ENCODE data around the gene HCRTR2.

HCRTR2 gene

GRCh38 chr6:55184782-55185530 is 10.6 kb downstream of the HCRTR2 start:
- Histone ChIP-seq H3K4me1 (ENCODE audit: insufficient read depth, insufficient read length) (no peaks in the 10 kb centered on the region), H3K9me3 (ENCODE audit: insufficient read depth, low read length) (no peaks in the 10 kb centered on the region), H3K27me3 (ENCODE audit: insufficient read depth, insufficient read length) (no peaks in the 10 kb centered on the region), H3K9ac (ENCODE audit: insufficient read length, low read depth) (no peak overlapping the region), H3K36me3 (ENCODE audit: insufficient read depth, insufficient read length, low read length) (no peaks in the 10 kb centered on the region), H3K4me3 (ENCODE audit: insufficient read length, low read depth) (no peak overlapping the region)
- DNase-seq (ENCODE audit: low read depth, low spot score) = no peak
- TF ChIP-seq YY1 (IDR thresholded peaks at IDR 0.05; ENCODE audit: insufficient read depth, insufficient read length) = no peak
- TF ChIP-seq SUZ12 (IDR thresholded peaks at IDR 0.05; ENCODE audit: extremely low read depth, insufficient read depth, insufficient read length) = no peak
- no peak for TF ChIP-seq ZNF274 (IDR thresholded peaks at IDR 0.05; ENCODE audit: low read depth, low read length)

DNA sequence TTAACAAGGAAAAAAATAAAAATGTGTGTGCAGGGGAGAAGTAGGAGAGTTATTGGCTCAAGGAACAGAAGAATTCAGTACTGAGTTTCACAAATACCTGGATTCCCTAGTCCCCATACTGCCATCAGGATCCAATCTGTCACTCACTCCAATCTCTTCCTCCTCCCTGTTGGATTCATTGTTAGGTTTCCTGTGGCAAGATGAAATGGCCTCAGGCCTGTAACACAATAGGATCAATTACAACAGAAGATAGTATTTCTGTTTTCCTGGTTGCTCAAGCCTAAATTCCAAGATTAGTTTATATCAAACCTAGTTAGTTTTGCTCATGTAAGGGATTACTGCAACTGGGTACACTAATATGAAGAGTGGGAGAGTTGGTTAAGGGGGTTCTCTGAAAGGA is 24.4 kb downstream of the HCRTR2 start:
- Histone ChIP-seq H3K4me1 (ENCODE audit: insufficient read depth, insufficient read length) (no peaks in the 10 kb centered on the region), H3K4me3 (ENCODE audit: insufficient read length, low read depth) (no peak overlapping the region), H3K9me3 (ENCODE audit: insufficient read depth, low read length) (no peaks in the 10 kb centered on the region), H3K36me3 (ENCODE audit: insufficient read depth, insufficient read length, low read length) (no peaks in the 10 kb centered on the region), H3K9ac (ENCODE audit: insufficient read length, low read depth) (no peak overlapping the region), H3K27me3 (ENCODE audit: insufficient read depth, insufficient read length) (no peaks in the 10 kb centered on the region)
- no peak for DNase-seq (ENCODE audit: low read depth, low spot score)
- TF ChIP-seq SUZ12 (IDR thresholded peaks at IDR 0.05; ENCODE audit: extremely low read depth, insufficient read depth, insufficient read length) (no peak), YY1 (IDR thresholded peaks at IDR 0.05; ENCODE audit: insufficient read depth, insufficient read length) (no peak), ZNF274 (IDR thresholded peaks at IDR 0.05; ENCODE audit: low read depth, low read length) (no peak)

DNA sequence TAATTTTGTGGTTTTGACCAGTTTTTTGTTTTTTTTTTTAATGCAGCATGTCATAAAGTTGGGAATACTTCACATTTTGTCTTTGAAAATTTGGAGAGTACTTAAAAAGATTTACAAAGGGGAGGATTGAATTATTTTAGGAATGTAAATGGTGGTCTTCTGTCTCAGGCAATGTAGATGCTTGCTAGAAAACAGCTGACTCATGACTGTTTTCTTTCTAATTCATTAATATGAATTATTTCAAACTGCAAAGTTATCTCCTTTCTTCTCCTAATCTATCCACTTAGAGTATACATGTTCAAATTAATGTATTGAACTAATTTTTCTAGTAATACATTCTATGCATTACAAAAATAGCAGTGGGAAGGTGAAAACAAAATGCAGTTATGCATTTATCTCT is 24.9 kb downstream of the HCRTR2 start:
- Histone ChIP-seq H3K27me3 (ENCODE audit: insufficient read depth, insufficient read length) (no peaks in the 10 kb centered on the region), H3K9ac (ENCODE audit: insufficient read length, low read depth) (no peak overlapping the region), H3K9me3 (ENCODE audit: insufficient read depth, low read length) (no peaks in the 10 kb centered on the region), H3K4me1 (ENCODE audit: insufficient read depth, insufficient read length) (no peaks in the 10 kb centered on the region), H3K36me3 (ENCODE audit: insufficient read depth, insufficient read length, low read length) (no peaks in the 10 kb centered on the region), H3K4me3 (ENCODE audit: insufficient read length, low read depth) (no peak overlapping the region)
- TF ChIP-seq ZNF274 (IDR thresholded peaks at IDR 0.05; ENCODE audit: low read depth, low read length) = no peak
- TF ChIP-seq YY1 (IDR thresholded peaks at IDR 0.05; ENCODE audit: insufficient read depth, insufficient read length) = no peak
- TF ChIP-seq SUZ12 (IDR thresholded peaks at IDR 0.05; ENCODE audit: extremely low read depth, insufficient read depth, insufficient read length) = no peak
- DNase-seq (ENCODE audit: low read depth, low spot score) = no peak

GRCh38 chr6:55208478-55209458 is 34.5 kb downstream of the HCRTR2 start:
- Histone ChIP-seq H3K9me3 (ENCODE audit: insufficient read depth, low read length) (no peaks in the 10 kb centered on the region), H3K9ac (ENCODE audit: insufficient read length, low read depth) (no peak overlapping the region), H3K36me3 (ENCODE audit: insufficient read depth, insufficient read length, low read length) (no peaks in the 10 kb centered on the region), H3K4me1 (ENCODE audit: insufficient read depth, insufficient read length) (no peaks in the 10 kb centered on the region), H3K27me3 (ENCODE audit: insufficient read depth, insufficient read length) (no peaks in the 10 kb centered on the region), H3K4me3 (ENCODE audit: insufficient read length, low read depth) (no peak overlapping the region)
- DNase-seq (ENCODE audit: low read depth, low spot score) = no peak
- TF ChIP-seq ZNF274 (IDR thresholded peaks at IDR 0.05; ENCODE audit: low read depth, low read length) = no peak
- TF ChIP-seq SUZ12 (IDR thresholded peaks at IDR 0.05; ENCODE audit: extremely low read depth, insufficient read depth, insufficient read length) = no peak
- no peak for TF ChIP-seq YY1 (IDR thresholded peaks at IDR 0.05; ENCODE audit: insufficient read depth, insufficient read length)

GRCh38 chr6:55210952-55211351 is 36.6 kb downstream of the HCRTR2 start:
- no peaks in the 10 kb centered on the region for H3K4me1 ChIP-seq (ENCODE audit: insufficient read depth, insufficient read length)
- H3K4me3 ChIP-seq (ENCODE audit: insufficient read length, low read depth) = no peak overlapping the region
- H3K9ac ChIP-seq (ENCODE audit: insufficient read length, low read depth) = no peak overlapping the region
- H3K36me3 ChIP-seq (ENCODE audit: insufficient read depth, insufficient read length, low read length) = no peaks in the 10 kb centered on the region
- H3K9me3 ChIP-seq (ENCODE audit: insufficient read depth, low read length) = no peaks in the 10 kb centered on the region; the same call in 1 of the 2 replicates
- no peaks in the 10 kb centered on the region for H3K27me3 ChIP-seq (ENCODE audit: insufficient read depth, insufficient read length)
- no peak for DNase-seq (ENCODE audit: low read depth, low spot score)
- no peak for TF ChIP-seq SUZ12 (IDR thresholded peaks at IDR 0.05; ENCODE audit: extremely low read depth, insufficient read depth, insufficient read length)
- TF ChIP-seq ZNF274 (IDR thresholded peaks at IDR 0.05; ENCODE audit: low read depth, low read length) = no peak
- no peak for TF ChIP-seq YY1 (IDR thresholded peaks at IDR 0.05; ENCODE audit: insufficient read depth, insufficient read length)

- TF ChIP-seq ZNF274 (IDR thresholded peaks at IDR 0.05; ENCODE audit: low read depth, low read length) = no peak
- TF ChIP-seq SUZ12 (IDR thresholded peaks at IDR 0.05; ENCODE audit: extremely low read depth, insufficient read depth, insufficient read length) = no peak
- TF ChIP-seq YY1 (IDR thresholded peaks at IDR 0.05; ENCODE audit: insufficient read depth, insufficient read length) = no peak
- DNase-seq (ENCODE audit: low read depth, low spot score) = no peak
- Histone ChIP-seq H3K4me1 (ENCODE audit: insufficient read depth, insufficient read length) (no peaks in the 10 kb centered on the region), H3K9me3 (ENCODE audit: insufficient read depth, low read length) (no peaks in the 10 kb centered on the region; the same call in 1 of the 2 replicates), H3K4me3 (ENCODE audit: insufficient read length, low read depth) (no peak overlapping the region), H3K27me3 (ENCODE audit: insufficient read depth, insufficient read length) (no peaks in the 10 kb centered on the region), H3K36me3 (ENCODE audit: insufficient read depth, insufficient read length, low read length) (no peaks in the 10 kb centered on the region), H3K9ac (ENCODE audit: insufficient read length, low read depth) (no peak overlapping the region)
These were observed 37.8 kb downstream of the HCRTR2 start for GRCh38 chr6:55212156-55212555.

DNA sequence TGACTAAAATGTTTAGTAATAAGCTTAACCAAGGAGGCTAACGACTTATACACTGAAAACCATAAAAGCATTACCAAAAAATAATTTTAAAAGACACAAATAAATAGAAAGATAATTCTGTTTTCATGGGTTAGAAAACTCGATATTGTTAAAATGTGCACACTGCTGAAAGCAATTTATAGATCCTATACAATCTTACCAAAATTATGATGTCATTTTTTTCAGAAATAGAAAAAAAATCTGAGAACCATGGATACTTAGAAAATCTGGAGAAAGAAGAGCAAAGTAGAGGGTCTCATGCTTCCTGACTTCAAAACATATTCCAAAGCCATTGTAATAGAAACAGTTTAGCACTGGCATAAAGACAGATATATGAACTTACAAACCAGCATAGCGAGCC is 46.6 kb downstream of the HCRTR2 start:
- Histone ChIP-seq H3K9me3 (ENCODE audit: insufficient read depth, low read length) (no peaks in the 10 kb centered on the region; the same call in 1 of the 2 replicates), H3K9ac (ENCODE audit: insufficient read length, low read depth) (no peak overlapping the region), H3K36me3 (ENCODE audit: insufficient read depth, insufficient read length, low read length) (no peaks in the 10 kb centered on the region), H3K4me1 (ENCODE audit: insufficient read depth, insufficient read length) (no peaks in the 10 kb centered on the region), H3K4me3 (ENCODE audit: insufficient read length, low read depth) (no peak overlapping the region), H3K27me3 (ENCODE audit: insufficient read depth, insufficient read length) (no peaks in the 10 kb centered on the region)
- no peak for DNase-seq (ENCODE audit: low read depth, low spot score)
- no peak for TF ChIP-seq ZNF274 (IDR thresholded peaks at IDR 0.05; ENCODE audit: low read depth, low read length)
- no peak for TF ChIP-seq SUZ12 (IDR thresholded peaks at IDR 0.05; ENCODE audit: extremely low read depth, insufficient read depth, insufficient read length)
- no peak for TF ChIP-seq YY1 (IDR thresholded peaks at IDR 0.05; ENCODE audit: insufficient read depth, insufficient read length)
